Spinal cord (tissue), 4 donors: ENCODE measurements around the gene SPARC. TPM values are rescaled to one million over a fixed set of nuclear protein-coding genes. Genes with fewer than 3 reads are reported as not detected.

ENCODE experiments used
- polyA plus RNA-seq, 2 donors: library from polyadenylated mRNA; unstranded; fragments of 120-200 nt; gene quantifications; one replicate each; pipeline ENCODE4 v1.2.1, GENCODE V29; 2013; ENCODE audit not compliant: insufficient read length in 2 of 2
- small RNA-seq: library from RNA; depleted of rRNA; stranded (forward); fragments of <200 nt; gene quantifications from one replicate; pipeline ENCODE3, GENCODE V24; 2014; ENCODE audit warnings: low replicate concordance
- total RNA-seq, 2 donors: library from RNA; depleted of rRNA in 1 of 2; stranded (reverse); fragments of 120-200 nt in 1 of 2; fragments of >200 nt in 1 of 2; gene quantifications; one replicate each; pipeline versions ENCODE4 v1.2.3 to v1.2.4, GENCODE V29; 2013 to 2014

The SPARC gene
- total and polyA plus RNA-seq, 4 donors, result 1,307 to 4,374 (median 2,290) TPM

Small RNA genes lying within 50 kb of the gene (small RNA-seq; reads per million reads assigned to genes)
- gene RN7SKP232, result not detected

Other genes with a start within 250 kb of the SPARC start
- gene SLC36A1, start 239.3 kb downstream of the SPARC start, total RNA-seq, result 10 to 100 TPM; 14.3 to 14.5 TPM
- 10 to 100 TPM; 11.4 to 13.4 TPM for gene SLC36A1, start 239.3 kb downstream of the SPARC start, polyA plus RNA-seq
- 10 to 100 TPM in 1 of 2 donors, 1 to 10 TPM in 1; 3.2 to 32.6 TPM for gene FAT2, start 95.6 kb downstream of the SPARC start, total RNA-seq
- 1 to 10 TPM in 1 of 2 donors, under 1 TPM in 1; 0.82 to 5.1 TPM for gene FAT2, start 95.6 kb downstream of the SPARC start, polyA plus RNA-seq
- 100 to 1,000 TPM in 1 of 2 donors, 10 to 100 TPM in 1; 57.3 to 116 TPM for gene ATOX1, start 71.7 kb upstream of the SPARC start, total RNA-seq
- gene ATOX1, start 71.7 kb upstream of the SPARC start, polyA plus RNA-seq, result 100 to 1,000 TPM; 102 to 105 TPM
- 100 to 1,000 TPM; 114 to 131 TPM for gene G3BP1, start 85.0 kb upstream of the SPARC start, total RNA-seq
- 10 to 100 TPM; 75.5 to 88.4 TPM for gene G3BP1, start 85.0 kb upstream of the SPARC start, polyA plus RNA-seq
- gene GLRA1, start 237.9 kb upstream of the SPARC start, total RNA-seq, result 10 to 100 TPM in 1 of 2 donors, 1 to 10 TPM in 1; 5.1 to 39.1 TPM
- gene GLRA1, start 237.9 kb upstream of the SPARC start, polyA plus RNA-seq, result 10 to 100 TPM in 1 of 2 donors, 1 to 10 TPM in 1; 8.5 to 11.0 TPM